Measurements from ENCODE around the gene FBXW8. TPM values are rescaled to one million over a fixed set of nuclear protein-coding genes. Genes with fewer than 3 reads are reported as not detected.

FBXW8 gene
- total and polyA plus RNA-seq, 2 donors from 2014 or later = 3.3 to 20.3 TPM

DNA sequence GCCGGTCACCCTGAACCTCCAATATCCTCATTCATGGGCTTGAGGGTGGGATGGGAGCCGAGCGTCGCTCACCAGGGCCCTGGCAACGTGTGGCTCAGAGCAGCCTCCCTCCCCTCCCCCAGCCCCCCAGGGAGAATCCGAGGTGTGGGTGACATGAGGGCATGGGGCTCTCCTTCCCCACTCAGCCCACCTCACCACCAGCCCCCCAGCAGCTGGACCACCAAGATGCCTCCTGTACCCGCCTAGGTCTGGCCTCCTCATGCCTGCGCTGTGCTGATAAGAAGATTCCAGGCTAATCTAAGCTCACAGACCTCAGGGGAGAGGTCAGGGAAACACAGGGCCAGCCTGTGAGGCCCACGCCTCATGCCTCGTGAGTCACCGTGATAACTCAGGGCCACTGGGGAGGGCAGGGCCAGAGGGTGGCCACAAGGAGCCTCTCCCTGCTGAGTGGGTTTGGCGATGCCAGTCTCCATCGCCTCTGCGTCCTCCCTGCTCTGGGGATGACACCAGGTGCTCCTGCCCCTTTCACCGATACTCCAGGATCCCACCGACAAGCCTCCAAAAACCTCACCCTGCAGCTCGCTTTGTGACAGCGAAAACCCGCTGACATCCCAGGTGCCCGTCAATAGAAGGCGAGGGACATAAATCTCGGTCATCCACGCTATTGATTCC, 131.6 kb downstream of the FBXW8 start:
- FAIRE-seq = no peak
- intact Hi-C loops (cut with DNase I) = no loop called here

DNA sequence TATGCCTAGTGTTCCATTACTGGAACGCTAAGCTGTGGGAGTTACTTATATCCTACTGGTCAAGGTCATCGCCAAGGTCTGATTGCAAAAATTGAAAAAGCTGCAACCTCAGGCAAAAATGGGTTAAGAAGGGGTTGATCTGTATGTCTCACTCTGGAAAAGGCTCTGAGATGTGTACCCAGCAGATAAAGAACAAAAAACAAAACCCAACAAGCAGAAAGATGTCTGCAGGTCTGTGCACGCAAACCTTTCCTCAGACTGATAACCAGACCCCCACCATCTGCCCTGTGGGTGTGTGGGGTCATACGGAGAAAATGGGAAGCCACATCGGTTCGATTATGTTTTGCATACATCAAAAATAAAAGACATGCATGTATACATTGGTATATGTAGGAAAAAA, 132.1 kb downstream of the FBXW8 start:
- no peak for TF ChIP-seq CTCF (IDR thresholded peaks at IDR 0.05; ENCODE audit: borderline replicate concordance, extremely low read depth, insufficient read depth)
- Histone ChIP-seq H3K4me3 (ENCODE audit: low read length in 3 of 3) (no peak overlapping the region), H3K27me3 (ENCODE audit: control insufficient read depth, insufficient read depth, low read length) (no peaks in the 10 kb centered on the region), H3K9ac (ENCODE audit: low read length in 3 of 3) (no peak overlapping the region), H3K4me1 (ENCODE audit: control insufficient read depth in 2 of 3, insufficient read depth in 2 of 3, low read depth in 1 of 3, low read length in 3 of 3) (peaks cover 0 to 3% (median 0%) of the 10 kb centered on the region in 3 donors), H3K36me3 (ENCODE audit: control insufficient read depth in 2 of 3, insufficient read depth in 3 of 3, low read length in 3 of 3) (no peaks in the 10 kb centered on the region), H3K9me3 (ENCODE audit: control insufficient read depth in 2 of 3, insufficient read depth in 1 of 3, low read length in 3 of 3) (no peaks in the 10 kb centered on the region), H3K27ac (ENCODE audit: low read depth in 2 of 2, low read length in 2 of 2) (no peak overlapping the region)
- intact Hi-C loops (cut with DNase I) = no loop called here
- DNase-seq (no peak), FAIRE-seq (no peak)

More for the DNA sequence above, 131.6 kb downstream of the FBXW8 start:
- TF ChIP-seq CTCF (IDR thresholded peaks at IDR 0.05; ENCODE audit: borderline replicate concordance, extremely low read depth, insufficient read depth) = no peak
- no peak overlapping the region for H3K4me3 ChIP-seq (ENCODE audit: low read length in 3 of 3)
- H3K9ac ChIP-seq (ENCODE audit: low read length in 3 of 3) = no peak overlapping the region
- H3K36me3 ChIP-seq (ENCODE audit: control insufficient read depth in 2 of 3, insufficient read depth in 3 of 3, low read length in 3 of 3) = no peaks in the 10 kb centered on the region
- peaks cover 0 to 3% (median 0%) of the 10 kb centered on the region in 3 donors for H3K4me1 ChIP-seq (ENCODE audit: control insufficient read depth in 2 of 3, insufficient read depth in 2 of 3, low read depth in 1 of 3, low read length in 3 of 3)
- H3K27me3 ChIP-seq (ENCODE audit: control insufficient read depth, insufficient read depth, low read length) = no peaks in the 10 kb centered on the region
- H3K9me3 ChIP-seq (ENCODE audit: control insufficient read depth in 2 of 3, insufficient read depth in 1 of 3, low read length in 3 of 3) = no peaks in the 10 kb centered on the region
- no peak for DNase-seq
- no peak overlapping the region for H3K27ac ChIP-seq (ENCODE audit: low read depth in 2 of 2, low read length in 2 of 2)

DNA sequence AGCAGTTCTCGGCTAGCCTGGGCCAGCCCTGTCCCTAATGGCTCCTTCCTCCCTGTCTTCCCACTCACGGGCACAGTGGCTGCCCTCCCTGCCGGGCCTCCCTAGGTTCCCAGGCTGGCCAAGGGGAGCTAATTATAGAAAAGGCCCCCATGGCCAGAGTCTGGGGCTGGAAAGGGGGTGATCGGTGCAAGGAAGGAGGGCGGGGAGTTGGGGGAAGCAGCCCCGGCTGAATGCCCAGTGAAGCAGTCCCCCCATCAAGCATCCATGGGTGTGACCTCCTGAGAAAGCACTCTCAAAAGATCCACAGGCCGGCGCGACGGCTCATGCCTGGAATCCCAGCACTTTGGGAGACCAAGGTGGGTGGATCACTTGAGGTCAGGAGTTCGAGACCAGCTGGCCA, 133.6 kb downstream of the FBXW8 start:
- Histone ChIP-seq H3K9ac (ENCODE audit: low read length in 3 of 3) (no peak overlapping the region), H3K4me1 (ENCODE audit: control insufficient read depth in 2 of 3, insufficient read depth in 2 of 3, low read depth in 1 of 3, low read length in 3 of 3) (peaks cover 0 to 11% (median 0%) of the 10 kb centered on the region in 3 donors), H3K36me3 (ENCODE audit: control insufficient read depth in 2 of 3, insufficient read depth in 3 of 3, low read length in 3 of 3) (no peaks in the 10 kb centered on the region), H3K27ac (ENCODE audit: low read depth in 2 of 2, low read length in 2 of 2) (no peak overlapping the region), H3K9me3 (ENCODE audit: control insufficient read depth in 2 of 3, insufficient read depth in 1 of 3, low read length in 3 of 3) (no peaks in the 10 kb centered on the region), H3K27me3 (ENCODE audit: control insufficient read depth, insufficient read depth, low read length) (no peaks in the 10 kb centered on the region), H3K4me3 (ENCODE audit: low read length in 3 of 3) (no peak overlapping the region)
- DNase-seq (no peak), FAIRE-seq (no peak)
- intact Hi-C loops (cut with DNase I) = no loop called here
- TF ChIP-seq CTCF (IDR thresholded peaks at IDR 0.05; ENCODE audit: borderline replicate concordance, extremely low read depth, insufficient read depth) = no peak

DNA sequence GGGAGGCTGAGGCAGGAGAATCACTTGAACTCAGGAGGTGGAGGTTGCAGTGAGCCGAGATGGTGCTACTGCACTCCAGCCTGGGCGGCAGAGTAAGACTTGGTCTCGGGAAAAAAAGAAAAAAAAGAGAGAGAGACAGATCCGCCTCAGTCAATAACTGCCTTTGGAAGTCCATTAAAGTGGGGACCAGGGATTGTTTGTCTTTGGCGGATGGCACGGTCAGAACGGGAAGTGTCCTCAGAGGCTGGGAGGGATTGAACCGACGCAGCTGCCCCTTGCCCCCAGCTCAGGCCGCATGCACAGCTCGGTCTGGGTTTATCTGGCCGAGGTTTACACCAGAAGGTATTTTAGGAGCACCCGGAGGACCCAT, 134.0 kb downstream of the FBXW8 start:
- Histone ChIP-seq H3K36me3 (ENCODE audit: control insufficient read depth in 2 of 3, insufficient read depth in 3 of 3, low read length in 3 of 3) (no peaks in the 10 kb centered on the region), H3K27me3 (ENCODE audit: control insufficient read depth, insufficient read depth, low read length) (no peaks in the 10 kb centered on the region), H3K4me3 (ENCODE audit: low read length in 3 of 3) (no peak overlapping the region), H3K9ac (ENCODE audit: low read length in 3 of 3) (no peak overlapping the region), H3K27ac (ENCODE audit: low read depth in 2 of 2, low read length in 2 of 2) (no peak overlapping the region), H3K9me3 (ENCODE audit: control insufficient read depth in 2 of 3, insufficient read depth in 1 of 3, low read length in 3 of 3) (no peaks in the 10 kb centered on the region), H3K4me1 (ENCODE audit: control insufficient read depth in 2 of 3, insufficient read depth in 2 of 3, low read depth in 1 of 3, low read length in 3 of 3) (peaks cover 0 to 11% (median 0%) of the 10 kb centered on the region in 3 donors)
- intact Hi-C loops (cut with DNase I) = no loop called here
- no peak for TF ChIP-seq CTCF (IDR thresholded peaks at IDR 0.05; ENCODE audit: borderline replicate concordance, extremely low read depth, insufficient read depth)
- FAIRE-seq (no peak), DNase-seq (no peak)

All from kidney (tissue), 14 donors.